GM21576 (cell line): ENCODE measurements around the gene NDUFV2.

Experiments used
- ATAC-seq: cut with Tn5 transposase; IDR thresholded peaks from one replicate; pipeline ENCODE4 v1.9.1; 2021; ENCODE audit warnings: mild to moderate bottlenecking, moderate library complexity; ENCODE audit not compliant: unreplicated experiment

Gene NDUFV2

DNA sequence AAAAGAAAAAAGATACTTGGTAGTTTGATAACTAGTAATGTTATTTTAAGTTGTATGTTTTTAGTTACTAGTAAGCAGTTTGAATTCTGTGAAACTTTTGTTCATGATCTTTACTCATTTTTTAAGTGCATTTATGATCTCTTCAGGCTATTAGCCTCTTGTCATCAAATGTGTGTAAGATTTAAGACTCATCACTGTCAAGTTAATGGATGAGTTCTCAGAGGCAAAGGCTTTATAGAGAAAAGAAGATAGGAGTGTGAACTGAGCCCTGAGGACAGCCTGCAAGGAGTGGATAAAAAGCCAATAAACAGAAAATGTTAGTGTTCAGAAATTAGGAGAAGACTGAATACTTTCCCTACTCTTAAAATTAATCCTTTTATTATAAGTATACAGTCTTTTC, 13.5 kb downstream of the NDUFV2 start:
- no peak for ATAC-seq

DNA sequence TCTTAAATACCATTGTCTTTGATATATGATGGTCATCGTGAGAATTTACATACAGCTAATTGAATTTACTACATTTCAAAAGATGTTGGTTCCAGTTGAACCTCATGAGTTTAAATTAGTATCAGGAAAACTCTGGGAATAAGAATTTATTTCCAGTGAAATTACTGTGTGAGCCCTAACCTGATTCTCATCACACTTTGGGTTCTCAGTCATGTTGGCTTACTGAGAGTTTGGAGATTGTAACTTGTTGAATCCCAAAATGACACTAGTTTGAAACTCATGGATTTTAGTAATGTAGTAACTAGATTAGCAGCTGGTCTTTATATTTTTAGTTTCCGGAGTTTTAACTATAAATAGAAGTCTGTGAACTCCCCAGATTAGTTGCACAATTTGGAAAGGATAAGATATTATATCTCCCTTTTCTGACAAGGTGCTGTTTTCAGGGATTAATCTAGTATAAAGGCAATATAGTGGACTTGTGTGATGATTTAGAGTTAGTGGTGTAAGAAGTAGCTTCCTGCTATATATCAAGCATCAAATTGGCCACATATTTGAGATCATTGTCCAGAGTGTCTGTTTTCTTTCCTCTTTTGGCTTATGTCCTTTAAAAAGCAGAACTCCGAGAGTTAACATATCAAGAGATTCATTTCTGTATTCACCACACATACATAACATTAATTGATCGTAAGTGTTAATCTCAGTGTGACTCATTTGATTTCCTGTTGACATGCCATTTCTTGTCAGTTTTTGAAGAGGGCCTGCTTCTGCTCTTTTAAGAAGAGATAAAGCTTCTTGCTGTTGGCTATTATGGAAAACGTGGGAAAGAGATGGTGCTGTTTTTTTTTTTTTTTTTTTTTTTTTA, 15.7 kb downstream of the NDUFV2 start:
- ATAC-seq, result no peak

DNA sequence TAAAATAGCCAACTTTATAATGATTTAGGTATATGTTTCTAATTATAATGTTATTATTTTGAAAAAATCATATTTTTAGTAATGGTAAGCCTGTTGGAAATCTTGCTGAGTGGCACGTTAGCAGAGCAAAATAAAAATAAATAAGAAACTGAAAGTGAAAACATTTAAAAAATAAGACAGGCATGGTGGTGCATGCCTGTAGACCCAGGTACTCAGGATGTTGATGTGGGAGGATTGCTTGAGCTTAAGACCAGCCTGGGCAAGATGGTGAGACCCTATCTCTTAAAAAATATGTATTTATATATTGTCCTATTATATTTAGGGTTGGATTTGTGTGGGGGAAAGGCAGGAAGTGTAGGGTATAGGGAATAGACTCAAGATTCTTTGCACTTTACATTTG, 18.3 kb downstream of the NDUFV2 start:
- ATAC-seq, result no peak

DNA sequence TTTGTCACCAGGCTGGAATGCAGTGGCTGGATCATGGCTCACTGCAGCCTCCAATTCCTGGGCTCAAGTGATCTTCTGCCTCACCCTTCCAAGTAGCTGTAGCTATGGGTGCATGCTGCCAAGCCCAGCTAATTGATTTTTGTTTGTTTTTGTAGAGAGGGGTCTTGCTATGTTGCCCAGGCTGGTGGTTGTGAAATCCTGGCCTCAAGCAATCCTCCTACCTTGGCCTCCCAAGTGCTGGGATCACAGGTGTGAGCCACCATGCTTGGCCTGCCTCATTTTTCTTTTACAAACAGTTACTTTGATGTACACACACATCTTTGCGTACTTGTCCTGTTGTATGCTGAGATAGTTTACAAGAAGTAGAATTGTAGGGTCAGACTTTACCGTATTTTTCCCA, 21.0 kb downstream of the NDUFV2 start:
- ATAC-seq, result no peak

DNA sequence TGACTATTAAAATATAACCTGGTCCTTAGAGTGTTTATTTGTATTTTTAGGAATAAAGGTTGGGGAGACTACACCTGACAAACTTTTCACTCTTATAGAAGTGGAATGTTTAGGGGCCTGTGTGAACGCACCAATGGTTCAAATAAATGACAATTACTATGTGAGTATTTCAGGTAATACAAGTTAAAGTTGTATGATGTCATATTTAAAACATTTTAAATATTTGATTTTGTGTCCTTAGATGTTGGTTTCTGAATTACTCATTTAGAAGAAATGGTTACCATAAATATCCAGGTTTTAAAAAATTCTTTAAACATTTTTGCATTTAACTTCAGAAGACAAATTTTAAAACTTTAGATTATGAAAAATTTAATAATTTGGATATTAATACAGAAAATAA, 22.3 kb downstream of the NDUFV2 start:
- ATAC-seq, result no peak

DNA sequence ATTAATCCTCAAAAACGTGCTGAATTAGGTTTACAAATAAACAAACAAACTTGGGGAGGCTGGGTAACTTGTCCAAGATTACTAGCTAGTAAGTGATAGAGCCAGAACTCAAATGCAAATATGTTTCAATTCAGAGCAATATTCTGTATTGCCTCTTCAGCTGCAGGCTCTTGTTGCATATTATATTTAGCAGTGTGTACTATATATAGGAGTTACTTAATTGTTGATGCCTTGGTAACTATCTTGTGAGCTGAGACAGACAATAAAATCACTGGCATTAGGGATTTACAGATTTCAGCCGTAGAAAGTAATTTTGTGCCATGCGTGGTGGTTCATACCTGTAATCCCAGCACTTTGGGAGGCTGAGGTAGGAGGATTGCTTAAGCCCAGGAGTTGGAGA, 23.8 kb downstream of the NDUFV2 start:
- ATAC-seq, result no peak

GRCh38 chr18:9130195-9130594, 27.7 kb downstream of the NDUFV2 start:
- ATAC-seq, result no peak

DNA sequence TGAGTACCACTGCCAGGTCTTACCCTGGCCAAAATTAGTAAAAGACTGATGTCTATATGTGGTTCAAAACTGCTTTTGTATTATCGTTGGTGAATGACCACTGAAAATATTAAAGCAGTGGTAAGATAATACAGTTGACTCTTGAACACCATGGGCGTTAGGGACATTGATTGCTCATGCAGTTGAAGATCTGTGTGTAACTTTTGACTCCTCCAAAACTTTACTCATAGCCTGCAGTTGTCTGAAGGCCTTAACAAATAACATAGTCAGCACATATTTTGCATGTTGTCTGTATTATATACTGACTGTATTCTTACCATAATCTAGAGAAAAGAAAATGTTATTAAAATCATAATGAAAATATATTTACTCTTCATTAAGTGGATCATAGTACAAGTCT, 28.3 kb downstream of the NDUFV2 start:
- no peak for ATAC-seq

DNA sequence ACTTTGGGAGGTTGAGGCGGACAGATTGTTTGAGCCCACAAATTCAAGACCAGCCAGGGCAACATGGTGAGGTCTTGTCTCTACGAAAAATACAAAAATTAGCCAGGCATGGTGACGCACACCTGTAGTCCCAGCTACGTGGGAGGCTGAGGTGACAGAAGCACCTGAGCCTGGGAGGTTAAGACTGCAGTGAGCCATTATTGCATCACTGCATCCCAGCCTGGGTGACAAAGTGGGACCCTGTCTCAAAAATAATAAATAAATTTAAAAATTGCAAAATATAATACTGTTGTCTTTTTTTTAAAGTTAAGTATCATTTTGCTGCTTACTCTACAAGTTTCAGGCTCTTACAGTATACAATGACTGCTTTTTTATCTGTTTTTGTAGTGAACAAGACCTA, 30.1 kb downstream of the NDUFV2 start:
- ATAC-seq, result no peak

GRCh38 chr18:9133225-9133624, 30.7 kb downstream of the NDUFV2 start:
- no peak for ATAC-seq

DNA sequence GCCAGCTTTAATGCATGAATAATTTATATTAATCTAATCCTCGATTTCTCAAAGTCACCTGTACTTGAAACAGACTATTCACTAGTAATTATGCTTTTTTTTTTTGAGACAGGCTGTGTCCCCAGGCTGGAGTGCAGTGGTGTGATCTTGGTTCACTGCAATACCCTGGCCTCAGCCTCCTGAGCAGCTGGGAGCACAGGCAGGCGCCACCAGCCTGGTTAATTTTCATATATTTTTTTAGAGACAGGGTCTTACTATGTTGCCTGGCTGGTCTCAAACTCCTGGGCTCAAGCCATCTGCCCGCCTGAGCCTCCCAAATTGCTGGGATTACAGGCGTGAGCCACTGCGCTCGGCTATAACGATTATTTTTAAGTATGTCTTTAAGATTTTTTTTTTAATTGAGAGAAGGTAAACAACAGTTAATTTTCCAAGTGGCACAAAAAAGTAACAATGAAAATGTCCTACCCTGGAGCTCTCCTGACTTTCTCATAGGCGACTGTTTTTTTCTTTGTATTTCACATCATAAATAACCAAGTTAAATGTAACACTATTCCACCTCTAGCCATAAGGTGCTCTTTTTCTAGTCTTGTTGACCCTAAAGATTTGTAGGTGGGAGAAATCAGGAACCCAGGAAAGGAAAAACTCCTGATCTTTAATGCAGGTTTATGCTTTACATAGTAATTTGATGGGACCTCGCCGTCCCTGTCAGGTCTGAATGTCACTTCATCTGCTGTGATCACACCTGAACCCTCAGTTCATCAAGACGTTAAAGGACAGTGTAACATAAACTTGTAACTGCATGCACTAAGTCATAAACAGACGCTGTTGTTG, 32.8 kb downstream of the NDUFV2 start:
- no peak for ATAC-seq

GRCh38 chr18:9135912-9136314, 33.4 kb downstream of the NDUFV2 start:
- ATAC-seq, result peak; percentile 22

DNA sequence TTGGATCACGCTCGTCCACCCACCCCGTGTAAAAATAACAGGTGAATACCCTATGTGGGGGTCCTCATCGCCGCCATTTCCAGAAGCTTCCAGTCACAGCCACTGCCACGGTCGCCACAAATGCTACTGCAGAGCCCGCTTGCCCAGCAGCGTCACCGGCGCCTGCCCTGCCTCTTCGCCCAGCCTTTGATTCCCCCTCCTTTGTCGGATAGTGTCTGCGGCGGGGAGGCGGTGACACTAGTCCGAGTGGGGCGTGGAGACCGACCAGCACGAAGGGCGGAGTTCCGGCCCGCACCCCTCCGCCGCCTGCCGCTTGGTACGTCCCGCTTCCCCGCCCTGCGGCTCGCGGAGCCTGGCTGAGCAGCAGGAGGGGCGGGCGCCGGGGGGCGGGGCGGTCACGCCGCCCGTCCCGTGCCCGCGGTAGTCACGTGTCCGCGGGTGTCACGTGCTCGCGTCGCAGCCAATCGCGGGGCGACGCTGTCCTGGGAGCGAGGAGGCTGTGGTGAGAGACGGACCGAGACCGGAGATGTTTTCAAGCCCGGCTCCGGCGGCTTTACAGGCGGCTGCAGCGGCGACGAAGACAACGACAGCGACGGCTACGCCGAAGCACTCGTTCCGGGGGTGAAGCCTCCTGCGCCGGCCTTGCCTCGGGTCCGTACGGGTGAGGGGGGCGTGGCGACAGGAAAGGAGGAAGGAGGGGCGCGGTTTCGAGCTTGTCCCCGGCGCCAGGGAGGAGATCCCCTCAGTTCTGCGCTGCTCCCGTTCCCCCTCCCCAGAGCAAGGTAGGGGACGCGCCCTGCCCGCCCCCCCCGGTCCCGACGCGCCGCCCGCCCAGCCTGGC, 34.0 kb downstream of the NDUFV2 start, which contains the start of gene ANKRD12:
Gene ANKRD12 (plus strand): TSS at position 467 of the 841 bp plus-strand sequence. CDS start 45,652 bp downstream, outside the sequence.
- ATAC-seq, result peak; percentile 63

DNA sequence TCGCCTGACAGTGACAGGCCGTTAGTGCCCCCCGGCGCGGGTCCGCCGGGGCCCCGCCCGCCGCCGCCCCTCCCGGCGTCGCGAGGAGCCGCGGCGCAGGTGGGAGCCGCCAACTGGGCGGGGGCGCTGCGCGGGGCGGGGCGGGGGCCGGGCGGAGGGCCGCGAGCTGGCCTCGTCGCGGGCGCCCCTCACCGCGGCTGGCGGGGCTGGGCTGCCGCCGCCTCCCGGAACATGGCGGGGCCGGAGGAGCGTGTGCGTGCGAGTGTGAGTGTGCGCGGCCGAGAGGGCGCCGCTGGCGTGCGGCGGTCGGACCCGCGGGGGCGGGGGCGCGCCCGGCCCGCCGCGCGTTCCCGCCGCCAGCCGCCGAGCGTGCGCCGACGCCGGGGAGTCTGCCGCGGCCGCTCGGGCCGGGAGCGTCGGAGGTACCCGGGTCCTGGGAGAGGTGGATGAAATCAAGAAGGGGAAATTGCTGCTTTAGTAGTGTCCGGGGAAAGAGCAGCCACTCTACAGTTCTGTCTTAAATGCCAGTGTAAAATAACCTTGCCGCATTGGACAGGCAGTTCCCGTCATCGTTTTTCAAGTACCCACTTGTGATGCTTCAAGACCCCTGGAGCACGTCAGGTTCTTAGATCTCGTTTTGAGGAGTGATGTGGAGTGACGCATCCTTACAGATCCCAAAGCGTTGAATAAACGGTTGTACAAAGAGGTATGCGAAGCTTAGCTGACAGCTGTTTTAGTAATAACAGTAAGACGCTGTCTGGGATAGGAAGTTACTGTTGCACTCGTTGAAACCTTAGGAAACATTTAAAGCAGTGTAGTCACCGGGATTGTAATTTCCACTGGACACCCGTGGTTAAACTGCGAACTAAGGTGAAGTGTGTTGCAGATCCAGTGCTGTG, 34.9 kb downstream of the NDUFV2 start:
- ATAC-seq, result peak; percentile 34

GRCh38 chr18:9139400-9140039, 37.0 kb downstream of the NDUFV2 start:
- no peak for ATAC-seq

GRCh38 chr18:9140381-9140780, 37.9 kb downstream of the NDUFV2 start:
- ATAC-seq, result no peak

DNA sequence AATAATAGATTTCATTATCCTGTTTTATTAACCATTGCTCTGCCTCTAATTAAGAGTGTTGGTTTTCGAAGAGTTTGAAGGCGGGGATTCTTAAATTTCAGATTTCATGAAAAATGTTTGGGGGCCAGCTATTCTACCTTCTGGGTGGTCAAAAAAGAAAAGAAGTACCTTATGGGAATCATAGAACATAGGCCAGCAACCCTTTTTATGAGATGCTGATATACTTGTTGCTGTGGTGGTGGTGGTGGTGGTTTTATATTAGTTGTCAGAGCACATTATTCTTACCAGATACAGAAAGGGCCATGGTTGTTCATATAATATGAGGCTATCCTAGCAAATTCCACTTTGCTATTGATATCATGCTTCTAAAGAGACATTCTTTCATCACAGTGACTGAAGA, 38.5 kb downstream of the NDUFV2 start:
- ATAC-seq, result no peak

GRCh38 chr18:9146224-9146623, 43.7 kb downstream of the NDUFV2 start:
- no peak for ATAC-seq

DNA sequence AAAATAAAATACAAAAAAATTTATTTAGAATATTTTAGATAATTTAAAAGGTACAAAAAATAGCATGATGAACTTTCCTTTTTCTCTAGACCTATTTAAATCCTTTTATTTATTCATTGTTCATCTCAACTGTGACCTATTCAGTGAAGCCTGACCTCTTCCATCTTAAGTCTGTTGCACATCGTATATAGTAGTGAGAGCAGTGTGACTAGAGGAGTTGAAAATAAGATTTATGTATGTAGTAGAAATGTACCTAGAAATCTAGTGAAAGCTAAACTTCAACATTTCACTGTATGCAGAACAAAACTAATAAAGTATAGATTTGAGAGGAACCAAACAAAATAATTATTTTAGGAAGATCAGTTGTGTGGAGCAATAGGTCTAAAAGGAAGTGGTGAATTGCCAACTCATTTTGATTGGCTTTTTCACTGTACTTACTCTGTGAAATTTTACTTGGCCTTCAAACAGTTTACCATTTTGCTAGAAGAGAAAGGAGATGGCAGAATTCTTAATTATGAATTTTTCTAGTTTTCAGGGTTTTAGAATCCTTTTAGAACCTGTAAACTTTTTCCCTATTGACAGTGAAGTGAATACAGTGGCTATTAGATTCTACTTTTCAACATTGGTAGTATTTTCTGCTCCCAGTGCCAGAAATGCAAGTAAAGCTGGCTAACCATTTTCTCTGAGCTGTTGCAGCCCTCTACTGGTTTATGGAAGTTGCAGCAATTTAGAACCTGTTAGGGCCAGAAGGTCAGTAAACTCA, 45.1 kb downstream of the NDUFV2 start:
- ATAC-seq, result peak; percentile 59
